ENCODE data around the gene MTX1. TPM values are rescaled to one million over a fixed set of nuclear protein-coding genes. Genes with fewer than 3 reads are reported as not detected.

Gene MTX1
- total and polyA plus RNA-seq, 9 of the 15 experiments (the other 6 are each of a cell fraction or from before 2014, with no cell fraction given): 29.1 to 98.4 (median 66.9) TPM

- peak in 1 of 3 experiments; percentile 46; a peak in 1 of 6 replicates for TF ChIP-seq ZBTB11 (CRISPR knock-in tag; IDR thresholded peaks at IDR 0.05)
- TF ChIP-seq SLC30A9 (CRISPR knock-in tag; IDR thresholded peaks at IDR 0.05): no peak
- no peak for TF ChIP-seq POLR2H (tag; IDR thresholded peaks at IDR 0.05; ENCODE audit: low read depth)
- TF ChIP-seq NCOA4 (IDR thresholded peaks at IDR 0.05; ENCODE audit: partially characterized antibody): no peak
- no peak for TF ChIP-seq CTCFL (IDR thresholded peaks at IDR 0.05; ENCODE audit: borderline replicate concordance, insufficient read depth, low read depth, low read length, poor library complexity, severe bottlenecking)
- TF ChIP-seq RBM39 (optimal IDR thresholded peaks at IDR 0.05; ENCODE audit: low read depth, low read length): peak; percentile 26
- TF ChIP-seq ZNF121 (CRISPR knock-in tag; conservative IDR thresholded peaks at IDR 0.05): no peak
- TF ChIP-seq ZNF740 (CRISPR knock-in tag; IDR thresholded peaks at IDR 0.05): no peak
- TF ChIP-seq ZNF740 (tag; IDR thresholded peaks at IDR 0.05): no peak
- TF ChIP-seq PHF8 (IDR thresholded peaks at IDR 0.05; ENCODE audit: borderline replicate concordance, low read length): no peak
- TF ChIP-seq ARID2 (IDR thresholded peaks at IDR 0.05): no peak
Measured at GRCh38 chr1:155261493-155261851, 53.0 kb downstream of the MTX1 start (continued).

Data from K562 (cell line).